ENCODE data around the gene ST6GAL2. TPM values are rescaled to one million over a fixed set of nuclear protein-coding genes. Genes with fewer than 3 reads are reported as not detected.

Gene ST6GAL2
- total and polyA plus RNA-seq, 9 of the 15 experiments (the other 6 are each of a cell fraction or from before 2014, with no cell fraction given), result not detected

DNA sequence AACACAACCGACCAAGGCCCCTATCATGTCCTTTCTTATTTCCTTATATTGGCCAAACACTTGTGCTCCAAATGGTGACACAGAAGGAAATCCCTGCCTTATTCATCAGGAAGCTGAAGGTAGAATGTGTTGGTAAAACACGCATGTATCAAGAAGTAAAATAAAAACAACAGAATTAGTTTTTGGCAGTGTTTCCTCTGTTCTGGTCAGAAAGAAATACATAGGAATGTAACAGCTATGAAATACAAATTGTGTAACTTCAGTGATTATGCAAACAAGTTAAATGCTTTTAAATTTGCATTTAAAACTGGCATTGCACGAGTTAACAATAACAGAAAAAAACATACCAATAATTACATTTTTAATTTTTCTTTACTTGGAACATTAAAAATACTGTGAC is 19.3 kb downstream of the ST6GAL2 start (continued):
- TF ChIP-seq, protein P1, sequence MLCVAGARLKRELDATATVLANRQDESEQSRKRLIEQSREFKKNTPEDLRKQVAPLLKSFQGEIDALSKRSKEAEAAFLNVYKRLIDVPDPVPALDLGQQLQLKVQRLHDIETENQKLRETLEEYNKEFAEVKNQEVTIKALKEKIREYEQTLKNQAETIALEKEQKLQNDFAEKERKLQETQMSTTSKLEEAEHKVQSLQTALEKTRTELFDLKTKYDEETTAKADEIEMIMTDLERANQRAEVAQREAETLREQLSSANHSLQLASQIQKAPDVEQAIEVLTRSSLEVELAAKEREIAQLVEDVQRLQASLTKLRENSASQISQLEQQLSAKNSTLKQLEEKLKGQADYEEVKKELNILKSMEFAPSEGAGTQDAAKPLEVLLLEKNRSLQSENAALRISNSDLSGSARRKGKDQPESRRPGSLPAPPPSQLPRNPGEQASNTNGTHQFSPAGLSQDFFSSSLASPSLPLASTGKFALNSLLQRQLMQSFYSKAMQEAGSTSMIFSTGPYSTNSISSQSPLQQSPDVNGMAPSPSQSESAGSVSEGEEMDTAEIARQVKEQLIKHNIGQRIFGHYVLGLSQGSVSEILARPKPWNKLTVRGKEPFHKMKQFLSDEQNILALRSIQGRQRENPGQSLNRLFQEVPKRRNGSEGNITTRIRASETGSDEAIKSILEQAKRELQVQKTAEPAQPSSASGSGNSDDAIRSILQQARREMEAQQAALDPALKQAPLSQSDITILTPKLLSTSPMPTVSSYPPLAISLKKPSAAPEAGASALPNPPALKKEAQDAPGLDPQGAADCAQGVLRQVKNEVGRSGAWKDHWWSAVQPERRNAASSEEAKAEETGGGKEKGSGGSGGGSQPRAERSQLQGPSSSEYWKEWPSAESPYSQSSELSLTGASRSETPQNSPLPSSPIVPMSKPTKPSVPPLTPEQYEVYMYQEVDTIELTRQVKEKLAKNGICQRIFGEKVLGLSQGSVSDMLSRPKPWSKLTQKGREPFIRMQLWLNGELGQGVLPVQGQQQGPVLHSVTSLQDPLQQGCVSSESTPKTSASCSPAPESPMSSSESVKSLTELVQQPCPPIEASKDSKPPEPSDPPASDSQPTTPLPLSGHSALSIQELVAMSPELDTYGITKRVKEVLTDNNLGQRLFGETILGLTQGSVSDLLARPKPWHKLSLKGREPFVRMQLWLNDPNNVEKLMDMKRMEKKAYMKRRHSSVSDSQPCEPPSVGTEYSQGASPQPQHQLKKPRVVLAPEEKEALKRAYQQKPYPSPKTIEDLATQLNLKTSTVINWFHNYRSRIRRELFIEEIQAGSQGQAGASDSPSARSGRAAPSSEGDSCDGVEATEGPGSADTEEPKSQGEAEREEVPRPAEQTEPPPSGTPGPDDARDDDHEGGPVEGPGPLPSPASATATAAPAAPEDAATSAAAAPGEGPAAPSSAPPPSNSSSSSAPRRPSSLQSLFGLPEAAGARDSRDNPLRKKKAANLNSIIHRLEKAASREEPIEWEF (CRISPR knock-in tag; IDR thresholded peaks at IDR 0.05), result no peak

DNA sequence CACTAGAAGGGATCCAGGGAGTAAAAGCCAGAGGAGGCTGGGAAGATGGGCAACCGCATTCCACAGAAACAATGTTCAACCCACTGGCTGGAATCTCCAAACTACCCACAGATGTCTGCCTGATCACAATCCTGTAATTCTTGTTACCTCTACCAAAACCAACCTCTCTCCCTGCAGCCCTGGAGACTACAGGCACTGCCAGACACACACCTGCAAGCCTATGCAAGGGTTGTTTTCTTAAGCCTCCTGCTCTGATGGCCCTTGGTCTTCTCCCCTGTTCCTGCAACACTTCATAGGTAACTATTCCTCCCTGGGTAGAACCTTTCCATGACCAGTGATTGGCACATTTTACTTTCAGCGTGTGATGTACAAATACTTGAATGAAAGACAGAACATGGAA is 21.9 kb downstream of the ST6GAL2 start:
- 0% methylated on average over 2 of the region's 2 CpGs for WGBS (ENCODE audit: insufficient coverage, low coverage, missing lambda C conversion rate)
- TF ChIP-seq, protein P2, sequence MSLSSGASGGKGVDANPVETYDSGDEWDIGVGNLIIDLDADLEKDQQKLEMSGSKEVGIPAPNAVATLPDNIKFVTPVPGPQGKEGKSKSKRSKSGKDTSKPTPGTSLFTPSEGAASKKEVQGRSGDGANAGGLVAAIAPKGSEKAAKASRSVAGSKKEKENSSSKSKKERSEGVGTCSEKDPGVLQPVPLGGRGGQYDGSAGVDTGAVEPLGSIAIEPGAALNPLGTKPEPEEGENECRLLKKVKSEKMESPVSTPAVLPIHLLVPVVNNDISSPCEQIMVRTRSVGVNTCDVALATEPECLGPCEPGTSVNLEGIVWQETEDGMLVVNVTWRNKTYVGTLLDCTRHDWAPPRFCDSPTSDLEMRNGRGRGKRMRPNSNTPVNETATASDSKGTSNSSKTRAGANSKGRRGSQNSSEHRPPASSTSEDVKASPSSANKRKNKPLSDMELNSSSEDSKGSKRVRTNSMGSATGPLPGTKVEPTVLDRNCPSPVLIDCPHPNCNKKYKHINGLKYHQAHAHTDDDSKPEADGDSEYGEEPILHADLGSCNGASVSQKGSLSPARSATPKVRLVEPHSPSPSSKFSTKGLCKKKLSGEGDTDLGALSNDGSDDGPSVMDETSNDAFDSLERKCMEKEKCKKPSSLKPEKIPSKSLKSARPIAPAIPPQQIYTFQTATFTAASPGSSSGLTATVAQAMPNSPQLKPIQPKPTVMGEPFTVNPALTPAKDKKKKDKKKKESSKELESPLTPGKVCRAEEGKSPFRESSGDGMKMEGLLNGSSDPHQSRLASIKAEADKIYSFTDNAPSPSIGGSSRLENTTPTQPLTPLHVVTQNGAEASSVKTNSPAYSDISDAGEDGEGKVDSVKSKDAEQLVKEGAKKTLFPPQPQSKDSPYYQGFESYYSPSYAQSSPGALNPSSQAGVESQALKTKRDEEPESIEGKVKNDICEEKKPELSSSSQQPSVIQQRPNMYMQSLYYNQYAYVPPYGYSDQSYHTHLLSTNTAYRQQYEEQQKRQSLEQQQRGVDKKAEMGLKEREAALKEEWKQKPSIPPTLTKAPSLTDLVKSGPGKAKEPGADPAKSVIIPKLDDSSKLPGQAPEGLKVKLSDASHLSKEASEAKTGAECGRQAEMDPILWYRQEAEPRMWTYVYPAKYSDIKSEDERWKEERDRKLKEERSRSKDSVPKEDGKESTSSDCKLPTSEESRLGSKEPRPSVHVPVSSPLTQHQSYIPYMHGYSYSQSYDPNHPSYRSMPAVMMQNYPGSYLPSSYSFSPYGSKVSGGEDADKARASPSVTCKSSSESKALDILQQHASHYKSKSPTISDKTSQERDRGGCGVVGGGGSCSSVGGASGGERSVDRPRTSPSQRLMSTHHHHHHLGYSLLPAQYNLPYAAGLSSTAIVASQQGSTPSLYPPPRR (CRISPR knock-in tag; IDR thresholded peaks at IDR 0.05; ENCODE audit: borderline replicate concordance), result no peak
- TF ChIP-seq U2AF1 (optimal IDR thresholded peaks at IDR 0.05; ENCODE audit: low read depth, low read length) (no peak), FOXM1 (IDR thresholded peaks at IDR 0.05; ENCODE audit: low read depth) (no peak), FOXM1 (CRISPR knock-in tag; IDR thresholded peaks at IDR 0.05; ENCODE audit: low read depth) (no peak), TBL1XR1 (IDR thresholded peaks at IDR 0.05; ENCODE audit: low read length in 2 of 2) (no peak), ZSCAN29 (IDR thresholded peaks at IDR 0.05) (no peak), RNF2 (IDR thresholded peaks at IDR 0.05) (no peak), ZNF165 (CRISPR knock-in tag; IDR thresholded peaks at IDR 0.05; ENCODE audit: borderline replicate concordance) (no peak), ILK (tag; IDR thresholded peaks at IDR 0.05; ENCODE audit: borderline replicate concordance, low read depth) (no peak), ARID2 (IDR thresholded peaks at IDR 0.05) (no peak), NR2F6 (CRISPR knock-in tag; IDR thresholded peaks at IDR 0.05) (no peak), NFXL1 (CRISPR knock-in tag; IDR thresholded peaks at IDR 0.05) (no peak)

More for the DNA sequence above, 21.9 kb downstream of the ST6GAL2 start:
- H3K27me3 ChIP-seq (ENCODE audit: control insufficient read depth in 2 of 2, insufficient read depth in 2 of 2, low read length in 2 of 2), result no peaks in the 10 kb centered on the region
- no peak overlapping the region for H3K27ac ChIP-seq (ENCODE audit: extremely low read depth, low read depth, low read length)
- DNase-seq (ENCODE audit: extremely low read depth in 1 of 4, low spot score in 3 of 4) (no peak), ATAC-seq (no peak), FAIRE-seq (no peak)
- in situ Hi-C loops (cut with MboI), result no loop called here
- no peak overlapping the region for H2AFZ ChIP-seq (ENCODE audit: low read depth, low read length)
- CTCF ChIA-PET (ENCODE audit: low intra/inter-chr PET ratio), result no interaction called here
- POLR2A ChIA-PET, result interaction anchor here (1.0 kb wide), 1 partner anchor 233 kb away, joined by 3 read pairs; no protein-coding TSS in a partner anchor
- H4K20me1 ChIP-seq (replicated peaks; ENCODE audit: control insufficient read depth, insufficient read depth, low read length), result no peaks in the 10 kb centered on the region; the same call in 1 of the 2 replicates
- no peak overlapping the region for H3K4me3 ChIP-seq
- no peaks in the 10 kb centered on the region for H3K4me1 ChIP-seq (replicated peaks in 1 of 2; ENCODE audit: control insufficient read depth in 2 of 2, insufficient read depth in 2 of 2, low read length in 2 of 2)
- no peaks in the 10 kb centered on the region for H3K36me3 ChIP-seq (ENCODE audit: control insufficient read depth, insufficient read depth, low read length)
- H3K9me3 ChIP-seq (replicated peaks; ENCODE audit: control insufficient read depth, insufficient read depth, low read depth, low read length), result no peaks in the 10 kb centered on the region
- no peak overlapping the region for H3K4me2 ChIP-seq (ENCODE audit: insufficient read depth, low read length)
- no TSS peak for BruUV-seq (replicated peaks)
- intact Hi-C loops (cut with micrococcal nuclease), result no loop called here
- no peaks in the 10 kb centered on the region for H3K9me1 ChIP-seq (ENCODE audit: control insufficient read depth, insufficient read depth, low read length)
- no peaks in the 10 kb centered on the region for H3K79me2 ChIP-seq (ENCODE audit: control insufficient read depth, insufficient read depth, low read length)
- no peak overlapping the region for H3K9ac ChIP-seq (ENCODE audit: insufficient read depth in 1 of 2, low read depth in 2 of 2, low read length in 2 of 2)
